ENCODE measurements around the gene FSD1.

Gene FSD1

DNA sequence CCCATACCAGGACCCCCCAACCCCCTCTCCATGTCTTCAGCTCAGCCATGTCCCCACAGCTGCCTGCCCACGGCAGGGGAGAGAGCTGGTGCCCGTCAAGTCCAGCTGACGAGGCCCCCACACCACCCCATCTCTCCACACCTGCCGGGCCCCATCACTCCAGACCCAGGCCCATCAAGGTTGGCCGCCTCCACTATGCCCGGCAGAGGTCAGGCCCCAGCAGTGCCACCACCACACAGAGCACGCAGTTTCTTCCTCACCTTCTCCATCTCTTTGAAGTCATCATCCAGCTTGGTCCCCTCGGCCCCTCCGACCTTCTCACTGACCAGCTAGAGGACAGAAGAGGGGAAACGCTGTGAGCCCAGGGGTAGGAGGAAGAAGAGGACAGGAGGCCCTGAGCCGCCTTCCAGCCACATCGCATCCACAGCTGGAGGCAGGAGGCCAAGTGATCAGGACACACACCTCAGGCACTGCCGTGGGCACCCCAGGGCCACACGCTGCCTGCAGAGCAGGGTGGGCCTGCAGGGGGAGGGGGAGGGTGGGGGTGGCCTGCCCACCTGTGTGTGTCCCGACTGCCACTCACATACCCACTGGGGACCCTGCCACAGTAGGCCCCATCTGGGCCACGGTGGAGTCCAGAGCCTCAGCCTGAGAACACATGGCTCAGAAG is 62.4 kb downstream of the FSD1 start:
- no peak for DNase-seq

DNA sequence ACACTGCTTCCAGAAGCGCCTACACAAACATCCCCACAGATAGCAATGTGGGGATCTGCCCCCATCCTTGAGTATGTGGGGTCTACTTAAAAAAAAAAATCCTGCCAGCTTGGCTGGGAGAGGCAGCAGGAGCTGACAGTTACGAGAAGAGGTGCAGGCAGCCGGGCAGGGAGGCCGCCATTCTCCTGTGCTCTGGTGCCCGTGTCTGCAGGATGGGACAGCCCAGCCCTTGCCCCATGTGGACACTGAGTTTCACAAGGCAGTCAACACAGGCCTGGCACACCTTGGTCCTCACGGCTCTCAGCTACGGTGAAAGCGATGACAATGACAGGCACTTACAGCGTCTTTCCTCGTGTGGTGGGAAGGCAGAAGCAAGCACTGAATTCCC is 62.9 kb downstream of the FSD1 start:
- DNase-seq: no peak

DNA sequence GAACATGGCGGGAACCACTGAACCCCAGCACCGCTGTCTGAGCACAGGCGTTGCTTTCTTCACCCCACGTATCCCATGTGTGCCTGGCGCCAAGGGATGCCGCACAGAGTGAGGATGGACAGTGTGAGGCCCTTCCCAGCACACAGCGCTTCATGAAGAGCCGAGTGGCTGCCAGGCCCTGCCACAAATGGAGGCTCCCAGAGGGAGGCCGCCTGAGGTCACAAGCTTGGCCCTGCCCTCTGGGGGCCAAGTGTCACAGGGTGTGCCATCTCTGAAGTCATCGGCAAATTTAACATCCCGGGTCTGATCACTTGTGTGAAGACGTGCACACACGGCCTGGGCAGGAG is 63.4 kb downstream of the FSD1 start:
- DNase-seq: no peak

DNA sequence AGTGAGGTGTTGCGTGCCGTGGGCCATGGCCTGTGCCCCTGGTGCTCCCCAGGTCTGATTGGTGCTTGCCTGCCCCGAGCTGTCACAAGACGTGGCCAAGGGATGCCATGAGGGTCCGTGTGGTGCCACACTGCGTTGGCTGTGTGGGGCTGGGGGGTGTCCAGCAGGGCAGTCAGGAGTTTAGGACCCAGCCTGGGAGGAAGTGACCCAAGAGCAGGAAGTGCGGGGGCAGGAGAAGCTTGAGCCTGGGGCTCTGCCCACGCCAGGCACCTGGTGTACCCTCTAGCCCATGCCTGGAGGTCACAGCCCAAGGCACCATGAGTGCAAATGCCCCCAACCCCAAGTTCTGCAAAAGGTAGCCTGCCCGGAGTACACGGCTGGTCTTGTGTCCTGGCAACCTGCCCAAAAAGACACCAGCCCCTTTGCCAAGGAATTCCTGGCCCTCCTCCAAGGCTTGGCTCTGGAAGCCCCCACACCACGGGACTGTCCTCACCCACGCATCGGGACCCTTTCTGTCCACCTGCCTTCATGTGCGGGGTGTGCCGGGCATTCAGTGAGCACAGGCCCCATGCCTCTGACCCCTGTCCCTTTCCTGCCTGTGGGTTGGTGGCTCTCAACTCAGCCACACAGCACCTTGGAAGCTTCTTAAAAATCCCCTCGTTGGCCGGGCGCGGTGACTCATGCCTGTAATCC is 63.9 kb downstream of the FSD1 start:
- no peak for DNase-seq

DNA sequence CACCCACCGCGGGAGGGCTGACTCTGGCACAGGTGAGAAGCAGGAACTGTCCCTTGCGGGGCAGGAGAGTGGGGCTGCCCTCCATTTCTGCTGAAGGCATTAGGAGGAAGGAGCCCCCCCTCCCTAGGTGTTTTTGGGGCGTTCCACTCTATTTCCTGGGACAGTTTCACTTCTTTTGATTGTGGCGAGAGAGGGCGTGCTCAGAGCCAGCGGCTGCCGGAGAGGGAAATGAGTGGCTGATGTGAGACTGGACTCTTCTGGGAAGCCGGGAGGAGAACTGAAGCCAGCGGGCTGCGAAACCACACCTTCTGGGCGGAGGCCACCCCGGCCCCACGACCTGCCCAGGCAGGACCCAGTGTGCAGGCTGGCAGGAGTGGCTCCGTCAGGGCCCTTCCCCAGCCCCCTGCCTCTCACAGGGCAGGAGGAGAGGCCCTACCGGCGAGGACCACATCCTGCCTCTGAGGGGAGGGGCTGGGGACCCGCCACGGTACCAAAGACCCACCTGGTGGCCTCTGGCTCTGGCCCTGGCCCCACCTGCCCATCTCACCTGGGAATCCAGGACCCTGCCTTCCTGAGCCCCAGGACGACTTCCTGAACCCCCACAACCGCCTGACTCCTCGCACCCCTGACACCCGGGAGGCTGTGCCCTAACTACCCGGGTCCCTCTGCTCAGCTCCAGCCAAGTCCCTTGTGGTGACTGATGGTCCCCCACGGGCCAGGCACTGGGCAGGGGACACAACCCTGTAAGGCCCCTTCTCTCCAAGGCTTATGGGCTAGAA is 64.9 kb downstream of the FSD1 start:
- no peak for DNase-seq

DNA sequence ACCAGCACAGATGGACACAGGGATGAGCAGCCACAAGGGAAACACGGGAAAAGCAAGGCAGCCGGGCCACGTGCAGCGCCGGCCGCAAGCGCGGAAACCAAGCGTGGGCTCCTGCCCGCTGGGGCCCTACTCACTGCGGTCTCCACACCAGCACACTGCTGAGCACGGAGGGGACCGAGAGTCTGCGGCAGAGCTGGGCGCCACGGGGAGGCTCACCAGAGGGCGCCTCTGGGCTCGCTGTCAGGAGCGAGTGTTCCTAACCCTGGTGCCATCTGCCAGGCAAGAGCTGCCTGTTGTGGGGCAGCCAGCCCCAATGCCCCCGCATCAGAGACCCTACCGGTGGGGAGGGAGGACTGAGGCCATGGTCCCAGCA is 65.5 kb downstream of the FSD1 start:
- no peak for DNase-seq

DNA sequence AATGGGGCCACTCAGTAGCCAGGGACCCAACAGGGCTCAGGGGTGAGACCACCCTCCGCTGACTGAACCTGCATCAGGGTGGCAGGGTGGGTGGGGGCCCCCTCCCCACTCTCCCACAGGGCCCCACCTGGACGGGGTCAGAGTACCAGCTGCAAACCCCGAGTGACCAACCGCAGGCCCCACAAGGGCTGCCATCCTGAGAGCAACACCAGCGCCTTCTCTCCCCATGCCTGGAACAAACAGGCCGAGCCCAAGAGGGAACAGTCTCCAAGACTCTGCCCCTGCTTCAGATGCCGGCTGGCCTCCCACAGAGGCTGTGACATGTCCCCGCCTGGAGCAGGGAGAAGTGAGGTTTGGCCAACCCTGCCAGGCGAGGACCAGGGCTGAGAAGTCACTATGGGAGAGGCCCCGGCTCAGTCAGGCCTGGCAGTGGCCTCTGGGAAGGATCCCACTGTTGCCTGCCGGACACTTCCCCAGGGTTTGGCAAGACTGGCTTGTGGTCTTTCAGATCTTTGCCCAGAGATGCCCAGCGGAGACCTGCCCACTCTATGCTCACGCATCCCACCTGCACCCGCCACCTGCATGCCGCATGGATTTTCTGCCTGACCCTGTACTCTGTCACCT is 66.1 kb downstream of the FSD1 start:
- no peak for DNase-seq

DNA sequence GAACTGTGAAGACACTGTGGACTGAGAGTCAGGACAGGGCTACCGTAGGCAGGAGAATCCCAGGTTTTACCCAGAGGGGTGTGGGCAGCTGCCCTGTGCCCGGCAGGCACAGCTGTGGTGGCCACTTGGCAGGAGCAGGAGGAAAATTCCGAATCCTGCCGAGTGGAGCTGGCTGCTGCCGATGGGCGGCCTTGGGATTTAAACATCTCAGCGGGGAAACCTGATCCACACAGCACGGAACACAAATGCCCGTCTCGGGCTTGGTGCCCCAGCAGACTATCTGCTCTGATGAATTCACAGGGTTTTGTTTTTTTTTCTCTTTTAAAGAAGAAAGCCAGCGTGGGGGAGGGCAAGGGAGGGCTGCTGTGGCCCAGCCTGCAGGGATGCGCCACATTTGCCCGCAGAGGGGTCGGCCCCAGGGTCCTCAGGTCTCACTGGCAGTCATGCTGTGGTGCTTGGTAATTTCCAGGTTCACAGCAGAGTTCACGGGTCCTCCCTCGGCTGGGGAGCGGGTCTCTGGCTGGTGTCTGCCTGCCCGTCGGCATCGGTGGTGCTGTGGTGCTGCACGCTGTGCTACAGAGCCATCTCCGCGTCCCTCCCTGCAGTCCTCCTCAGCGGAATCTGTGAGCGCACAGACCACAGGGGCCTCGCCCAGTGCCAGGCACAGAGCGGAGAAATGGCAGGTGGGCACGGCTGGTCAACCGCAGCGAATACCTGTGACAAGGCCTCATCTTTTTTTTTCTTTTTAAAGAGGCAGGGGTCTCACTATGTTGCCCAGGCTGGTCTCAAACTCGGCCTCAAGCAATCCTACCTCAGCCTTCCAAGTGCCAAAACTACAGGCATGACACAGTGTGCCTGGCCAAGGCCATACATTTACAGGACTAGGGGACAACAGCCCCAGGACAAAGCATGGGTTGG is 67.1 kb downstream of the FSD1 start:
- DNase-seq: no peak

DNA sequence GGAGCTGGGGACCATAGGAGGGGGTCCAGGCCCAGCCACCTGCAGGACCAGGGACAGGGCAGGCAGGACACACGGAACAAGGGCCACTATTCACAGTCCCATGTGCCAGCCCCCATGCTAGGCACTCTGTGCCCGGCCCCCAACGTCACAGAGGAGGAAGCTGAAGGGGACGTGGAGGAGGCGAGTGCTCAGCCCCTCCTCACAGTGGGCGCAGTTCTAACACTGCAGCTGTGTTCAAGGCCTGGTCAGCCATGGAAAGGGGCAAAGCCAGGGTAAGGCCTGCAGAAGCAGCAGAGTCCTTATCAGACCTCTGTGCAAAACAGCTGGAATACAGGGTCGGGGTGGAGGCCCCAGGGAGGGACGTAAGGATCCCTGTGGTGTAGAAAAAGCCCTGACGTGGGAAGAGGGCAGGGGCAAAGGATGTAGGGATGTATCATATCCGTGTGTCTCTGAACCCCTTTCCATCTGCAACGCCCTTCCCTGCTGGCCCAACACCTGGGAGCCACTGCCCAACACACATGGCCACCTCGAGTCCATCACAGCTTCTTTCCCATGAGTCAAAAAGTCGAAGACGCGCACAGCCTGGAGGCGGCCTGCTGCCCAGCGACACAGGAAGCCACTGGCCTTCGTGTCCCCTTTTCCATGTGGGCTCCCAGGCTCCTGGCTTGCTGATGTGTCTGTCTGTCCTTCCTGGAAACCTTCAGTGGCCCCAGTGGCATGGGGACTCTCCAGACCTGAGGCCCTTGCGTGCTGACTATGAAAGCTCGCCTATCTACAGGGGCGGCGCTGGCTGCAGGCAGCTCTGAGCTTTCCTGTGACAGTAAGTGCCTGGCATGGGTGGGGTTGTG is 68.0 kb downstream of the FSD1 start:
- no peak for DNase-seq

DNA sequence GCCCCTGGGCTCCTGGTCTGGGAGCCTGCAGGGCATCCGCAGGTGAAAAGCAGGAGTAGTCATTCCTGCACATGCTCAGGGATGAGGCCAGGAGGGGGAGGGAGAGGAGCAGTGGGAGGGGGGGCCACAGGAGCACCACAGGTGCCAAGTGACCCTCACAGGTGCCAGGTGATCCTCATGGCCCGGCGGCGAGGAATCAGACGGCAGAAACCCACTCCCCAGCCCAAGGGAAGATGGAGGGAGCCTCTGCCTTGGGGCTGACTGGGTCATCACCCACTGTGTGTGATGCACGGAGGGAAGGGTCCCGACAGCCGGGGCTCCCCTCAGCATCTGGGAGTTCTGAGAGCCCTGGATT is 68.6 kb downstream of the FSD1 start:
- no peak for DNase-seq
